ENCODE data around the gene PHF10. TPM values are rescaled to one million over a fixed set of nuclear protein-coding genes. Genes with fewer than 3 reads are reported as not detected.

The PHF10 gene
- total RNA-seq, 1 experiment from 2014 or later = 6.3 TPM

DNA sequence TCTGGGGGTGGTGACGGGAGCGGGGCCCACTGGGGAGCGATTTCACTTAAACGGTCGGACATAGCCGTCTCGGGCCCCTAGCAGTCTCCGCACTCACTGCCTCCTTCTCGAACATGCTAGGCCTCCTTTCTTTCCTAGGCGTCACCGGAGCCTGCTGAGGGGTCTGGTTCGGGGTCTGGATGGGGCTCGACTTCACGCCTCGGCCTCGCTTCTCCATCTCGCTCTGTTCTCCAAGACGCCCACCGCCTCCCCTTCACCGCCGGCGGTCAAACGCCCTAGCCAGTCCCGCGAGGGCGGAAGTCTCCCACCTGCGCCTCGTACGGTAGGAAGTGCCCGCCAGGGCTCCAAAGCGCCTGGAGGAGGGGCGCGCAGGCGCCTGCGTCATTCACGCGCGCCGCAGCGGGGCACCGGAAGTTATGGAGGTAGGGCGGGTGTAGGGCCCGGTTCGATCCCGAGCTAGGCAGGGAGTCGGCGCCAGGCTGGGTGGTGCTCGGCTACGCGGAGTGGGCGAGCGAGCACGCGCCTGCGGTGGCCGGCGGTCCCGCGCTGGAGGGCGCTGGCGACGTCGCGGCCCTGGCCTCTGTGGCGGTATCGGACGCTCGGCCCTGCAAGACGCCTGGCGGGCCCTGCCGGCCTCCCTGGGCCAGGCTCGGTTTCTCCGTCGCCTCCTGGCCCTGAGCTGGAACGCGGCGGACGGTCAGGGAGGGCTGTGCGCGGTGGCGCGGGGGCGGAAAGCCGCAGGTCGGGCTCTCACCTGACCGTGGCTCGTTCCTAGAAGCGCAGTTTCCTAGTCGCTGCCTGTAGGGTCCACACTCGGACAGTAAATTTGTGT is 27.2 kb upstream of the PHF10 start, which contains the start of the genes DYNLT2 and ERMARD:
Gene DYNLT2 (minus strand): TSS at position 331 of the 832 bp plus-strand sequence. CDS start 114 bp downstream, at position 217.
Gene ERMARD (plus strand): TSS at position 381 of the 832 bp plus-strand sequence. CDS start 36 bp downstream, at position 417.
- H3K36me3 ChIP-seq (ENCODE audit: low read depth, low read length) = no peaks in the 10 kb centered on the region
- peak within 1 kb of the TSS; percentile 93 for H3K9ac ChIP-seq (ENCODE audit: low read length)
- intact Hi-C loops (cut with micrococcal nuclease) = loop anchor here (2.0 to 5.0 kb wide), 2 partner anchors 29 to 49 kb away; partner anchors contain the start of genes C6orf120 and WDR27
- H4K20me1 ChIP-seq (ENCODE audit: low read length) = no peaks in the 10 kb centered on the region
- TF ChIP-seq, protein P1, sequence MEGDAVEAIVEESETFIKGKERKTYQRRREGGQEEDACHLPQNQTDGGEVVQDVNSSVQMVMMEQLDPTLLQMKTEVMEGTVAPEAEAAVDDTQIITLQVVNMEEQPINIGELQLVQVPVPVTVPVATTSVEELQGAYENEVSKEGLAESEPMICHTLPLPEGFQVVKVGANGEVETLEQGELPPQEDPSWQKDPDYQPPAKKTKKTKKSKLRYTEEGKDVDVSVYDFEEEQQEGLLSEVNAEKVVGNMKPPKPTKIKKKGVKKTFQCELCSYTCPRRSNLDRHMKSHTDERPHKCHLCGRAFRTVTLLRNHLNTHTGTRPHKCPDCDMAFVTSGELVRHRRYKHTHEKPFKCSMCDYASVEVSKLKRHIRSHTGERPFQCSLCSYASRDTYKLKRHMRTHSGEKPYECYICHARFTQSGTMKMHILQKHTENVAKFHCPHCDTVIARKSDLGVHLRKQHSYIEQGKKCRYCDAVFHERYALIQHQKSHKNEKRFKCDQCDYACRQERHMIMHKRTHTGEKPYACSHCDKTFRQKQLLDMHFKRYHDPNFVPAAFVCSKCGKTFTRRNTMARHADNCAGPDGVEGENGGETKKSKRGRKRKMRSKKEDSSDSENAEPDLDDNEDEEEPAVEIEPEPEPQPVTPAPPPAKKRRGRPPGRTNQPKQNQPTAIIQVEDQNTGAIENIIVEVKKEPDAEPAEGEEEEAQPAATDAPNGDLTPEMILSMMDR (conservative IDR thresholded peaks at IDR 0.05; ENCODE audit: low read depth, low read length) = no peak
- no peak for TF ChIP-seq EZH2 (IDR thresholded peaks at IDR 0.05; ENCODE audit: low read length, unreplicated experiment)
- no peak for TF ChIP-seq EZH2phosphoT487 (IDR thresholded peaks at IDR 0.05; ENCODE audit: borderline replicate concordance, low read length)
- DNase-seq = peak; percentile 92
- ChIA-PET CTCF (no interaction called here), POLR2A (ENCODE audit: unreplicated experiment) (interaction anchor here (0.6 kb wide), 1 partner anchor 541 kb away, joined by 5 read pairs; no protein-coding TSS in a partner anchor)
- H3K4me1 ChIP-seq (ENCODE audit: insufficient read depth, low read length) = peaks cover 8% of the 10 kb centered on the region; the same call in 1 of the 2 replicates
- H2AFZ ChIP-seq (ENCODE audit: low read length) = peak within 1 kb of the TSS; percentile 79
- no TSS peak for BruUV-seq (replicated peaks)
- peak within 1 kb of the TSS; percentile 99 for H3K4me2 ChIP-seq (ENCODE audit: low read length)
- H3K27ac ChIP-seq (ENCODE audit: low read length) = peak within 1 kb of the TSS; percentile 70
- ATAC-seq = peak; percentile 90
- no peaks in the 10 kb centered on the region for H3F3A ChIP-seq (ENCODE audit: low read length, unreplicated experiment)
- H3K9me3 ChIP-seq (ENCODE audit: low read length) = no peaks in the 10 kb centered on the region
- peak within 1 kb of the TSS; percentile 83 for H3K4me3 ChIP-seq (ENCODE audit: low read length)
- no peaks in the 10 kb centered on the region for H3K9me2 ChIP-seq (replicated peaks; ENCODE audit: low read length)
- peaks cover 28% of the 10 kb centered on the region for H3K79me2 ChIP-seq (ENCODE audit: low read length)
- no peaks in the 10 kb centered on the region for H3K27me3 ChIP-seq (ENCODE audit: low read length)

DNA sequence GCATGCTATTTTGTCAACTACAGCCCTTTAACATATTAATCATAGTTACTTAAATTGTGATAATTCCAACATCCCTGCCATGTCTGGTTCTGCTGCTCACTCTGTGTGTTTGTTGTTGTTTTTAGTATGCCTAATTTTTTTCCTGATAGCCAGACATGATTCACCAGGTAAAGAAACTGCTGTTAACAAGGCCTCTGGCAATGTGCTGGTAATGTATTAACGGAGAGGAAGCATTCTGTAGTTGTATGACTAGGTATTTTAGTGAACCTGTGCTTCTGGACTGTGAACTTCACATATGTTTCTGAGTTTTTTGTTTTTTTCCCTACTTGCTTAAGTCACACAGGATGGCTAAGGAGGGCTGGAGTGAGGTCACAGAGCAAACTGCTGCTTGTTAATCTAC is 22.3 kb upstream of the PHF10 start:
- Histone ChIP-seq H3K4me1 (ENCODE audit: insufficient read depth, low read length) (no peaks in the 10 kb centered on the region; the same call in 1 of the 2 replicates), H3K9me3 (ENCODE audit: low read length) (no peaks in the 10 kb centered on the region), H4K20me1 (ENCODE audit: low read length) (no peaks in the 10 kb centered on the region), H3K4me3 (ENCODE audit: low read length) (no peak overlapping the region), H3K79me2 (ENCODE audit: low read length) (peaks cover 17% of the 10 kb centered on the region), H2AFZ (ENCODE audit: low read length) (no peak overlapping the region), H3K27ac (ENCODE audit: low read length) (no peak overlapping the region), H3K36me3 (ENCODE audit: low read depth, low read length) (no peaks in the 10 kb centered on the region), H3K9ac (ENCODE audit: low read length) (no peak overlapping the region), H3K27me3 (ENCODE audit: low read length) (no peaks in the 10 kb centered on the region), H3F3A (ENCODE audit: low read length, unreplicated experiment) (no peaks in the 10 kb centered on the region), H3K9me2 (replicated peaks; ENCODE audit: low read length) (no peaks in the 10 kb centered on the region), H3K4me2 (ENCODE audit: low read length) (no peak overlapping the region)
- DNase-seq (no peak), ATAC-seq (no peak)
- TF ChIP-seq EZH2 (IDR thresholded peaks at IDR 0.05; ENCODE audit: low read length, unreplicated experiment) (no peak), EZH2phosphoT487 (IDR thresholded peaks at IDR 0.05; ENCODE audit: borderline replicate concordance, low read length) (no peak)
- TF ChIP-seq, protein P1 (conservative IDR thresholded peaks at IDR 0.05; ENCODE audit: low read depth, low read length) = no peak
- intact Hi-C loops (cut with micrococcal nuclease) = no loop called here
- BruUV-seq (replicated peaks) = no TSS peak
- POLR2A ChIA-PET (ENCODE audit: unreplicated experiment) = no interaction called here
- CTCF ChIA-PET = no interaction called here

DNA sequence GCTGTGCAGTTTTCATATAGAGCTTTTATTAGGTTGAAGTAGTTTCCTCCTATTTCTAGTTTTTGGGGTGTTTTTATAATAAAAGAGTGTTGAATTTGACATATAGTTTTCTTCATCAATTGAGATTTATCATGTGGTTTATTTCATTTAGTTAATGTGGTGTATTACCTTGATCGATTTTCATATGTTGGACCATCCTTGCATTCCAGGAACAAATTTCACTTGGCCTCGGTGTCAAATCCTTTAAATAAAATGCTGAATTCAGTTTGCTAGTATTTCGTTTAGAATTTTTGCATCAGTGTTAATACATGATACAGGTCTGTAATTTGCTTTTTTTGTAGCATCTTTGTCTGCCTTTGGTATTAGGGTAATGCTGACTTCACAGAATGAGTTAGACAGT is 21.1 kb upstream of the PHF10 start:
- intact Hi-C loops (cut with micrococcal nuclease) = no loop called here
- no peaks in the 10 kb centered on the region for H3K27me3 ChIP-seq (ENCODE audit: low read length)
- H3K9me2 ChIP-seq (replicated peaks; ENCODE audit: low read length) = no peaks in the 10 kb centered on the region
- DNase-seq = no peak
- CTCF ChIA-PET = no interaction called here
- no peaks in the 10 kb centered on the region for H4K20me1 ChIP-seq (ENCODE audit: low read length)
- BruUV-seq (replicated peaks) = no TSS peak
- ATAC-seq = no peak
- POLR2A ChIA-PET (ENCODE audit: unreplicated experiment) = no interaction called here
- TF ChIP-seq, protein P1 (conservative IDR thresholded peaks at IDR 0.05; ENCODE audit: low read depth, low read length) = no peak
- no peak for TF ChIP-seq EZH2phosphoT487 (IDR thresholded peaks at IDR 0.05; ENCODE audit: borderline replicate concordance, low read length)
- no peak overlapping the region for H3K4me2 ChIP-seq (ENCODE audit: low read length)
- no peaks in the 10 kb centered on the region for H3K36me3 ChIP-seq (ENCODE audit: low read depth, low read length)
- H3K9me3 ChIP-seq (ENCODE audit: low read length) = no peaks in the 10 kb centered on the region
- H3K27ac ChIP-seq (ENCODE audit: low read length) = no peak overlapping the region
- H2AFZ ChIP-seq (ENCODE audit: low read length) = no peak overlapping the region
- H3K9ac ChIP-seq (ENCODE audit: low read length) = no peak overlapping the region
- no peaks in the 10 kb centered on the region; the same call in 1 of the 2 replicates for H3K4me1 ChIP-seq (ENCODE audit: insufficient read depth, low read length)
- no peaks in the 10 kb centered on the region for H3F3A ChIP-seq (ENCODE audit: low read length, unreplicated experiment)
- peaks cover 8% of the 10 kb centered on the region for H3K79me2 ChIP-seq (ENCODE audit: low read length)
- no peak overlapping the region for H3K4me3 ChIP-seq (ENCODE audit: low read length)

All from PC-3 (cell line).